NK-92 (cell line): ENCODE data around the gene SGIP1.
"Not testable (repeated sequence)": the region's sequence is repeated elsewhere in the genome, so short reads cannot be mapped to it uniquely, and the experiment has no call there.

Experiments used
- DNase-seq: peaks from one replicate; lab custom pipeline; 2025; ENCODE audit not compliant: unreplicated experiment; lab: John Stamatoyannopoulos, UW

SGIP1 gene

GRCh38 chr1:66725885-66726665 is 192.1 kb downstream of the SGIP1 start:
- DNase-seq: no peak

DNA sequence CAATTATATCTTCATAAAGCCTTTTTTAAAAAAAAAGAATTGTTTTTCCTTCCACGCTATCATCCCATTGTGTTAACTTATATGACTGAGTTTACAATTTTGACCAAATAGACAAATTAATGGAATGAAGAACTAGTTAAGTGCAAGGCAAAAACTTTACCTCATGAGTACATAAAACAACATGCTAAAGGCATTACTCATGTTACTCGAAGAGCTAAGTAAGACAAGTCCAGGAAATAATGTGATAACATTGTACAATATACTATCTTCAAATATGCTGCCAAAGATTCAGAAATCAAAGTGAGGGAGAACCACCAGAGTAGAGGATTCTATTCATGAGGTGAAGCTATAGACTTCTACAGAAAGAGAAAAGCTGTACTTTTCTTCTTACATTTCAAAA is 194.1 kb downstream of the SGIP1 start:
- DNase-seq: no peak

DNA sequence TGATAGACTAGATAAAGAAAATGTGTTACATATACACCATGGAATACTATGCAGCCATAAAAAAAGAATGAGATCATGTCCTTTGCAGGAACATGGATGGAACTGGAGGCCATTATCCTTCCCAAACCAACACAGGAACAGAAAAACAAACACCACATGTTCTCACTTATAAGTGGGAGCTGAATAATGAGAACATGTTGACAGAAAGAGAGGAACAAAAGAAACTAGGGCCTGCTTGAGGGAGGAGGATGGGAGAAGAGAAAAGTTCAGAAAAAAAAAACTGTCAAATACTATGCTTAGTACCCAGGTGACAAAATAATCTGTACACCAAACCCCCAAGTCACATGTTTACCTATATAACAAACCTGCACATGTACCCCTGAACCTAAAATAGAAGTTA is 194.8 kb downstream of the SGIP1 start:
- DNase-seq: not testable (repeated sequence)

DNA sequence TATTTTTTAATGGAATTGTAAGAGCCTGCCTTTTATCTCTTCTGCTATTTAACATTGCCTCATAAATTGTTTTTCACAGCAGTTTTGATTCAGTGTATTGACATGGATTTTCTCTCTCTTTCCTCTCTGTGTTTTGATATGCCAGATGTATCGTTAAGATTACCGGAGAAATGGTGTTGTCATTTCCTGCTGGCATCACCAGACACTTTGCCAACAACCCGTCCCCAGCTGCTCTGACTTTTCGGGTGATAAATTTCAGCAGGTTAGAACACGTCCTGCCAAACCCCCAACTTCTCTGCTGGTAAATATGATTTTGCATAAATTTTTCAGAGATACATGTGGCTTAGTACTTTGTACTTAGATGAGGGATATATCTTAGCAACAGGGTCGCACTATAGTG is 195.2 kb downstream of the SGIP1 start:
- DNase-seq: no peak

- no peak for DNase-seq
These were observed 195.6 kb downstream of the SGIP1 start for GRCh38 chr1:66729523-66729922.

DNA sequence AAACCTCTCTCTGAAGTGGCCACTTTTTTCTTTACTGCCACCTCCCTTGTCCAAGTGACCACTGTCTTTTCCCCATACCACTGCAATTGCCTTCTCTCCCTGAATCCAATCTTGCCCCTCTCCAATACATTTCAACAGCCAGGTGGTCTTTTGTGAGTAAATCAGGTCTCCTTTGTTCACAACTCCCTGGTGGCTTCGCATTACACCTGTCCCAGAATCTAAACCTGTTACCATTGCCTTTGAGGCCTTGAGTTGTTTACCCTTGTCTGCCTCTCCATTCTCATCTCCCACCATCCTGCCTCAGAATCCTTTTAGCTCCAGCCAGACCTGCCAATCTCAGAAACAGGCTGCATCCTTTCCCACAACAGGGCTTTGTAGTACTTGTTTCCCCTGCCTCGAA is 196.5 kb downstream of the SGIP1 start:
- no peak for DNase-seq

GRCh38 chr1:66731170-66731865 is 197.4 kb downstream of the SGIP1 start:
- no peak for DNase-seq

DNA sequence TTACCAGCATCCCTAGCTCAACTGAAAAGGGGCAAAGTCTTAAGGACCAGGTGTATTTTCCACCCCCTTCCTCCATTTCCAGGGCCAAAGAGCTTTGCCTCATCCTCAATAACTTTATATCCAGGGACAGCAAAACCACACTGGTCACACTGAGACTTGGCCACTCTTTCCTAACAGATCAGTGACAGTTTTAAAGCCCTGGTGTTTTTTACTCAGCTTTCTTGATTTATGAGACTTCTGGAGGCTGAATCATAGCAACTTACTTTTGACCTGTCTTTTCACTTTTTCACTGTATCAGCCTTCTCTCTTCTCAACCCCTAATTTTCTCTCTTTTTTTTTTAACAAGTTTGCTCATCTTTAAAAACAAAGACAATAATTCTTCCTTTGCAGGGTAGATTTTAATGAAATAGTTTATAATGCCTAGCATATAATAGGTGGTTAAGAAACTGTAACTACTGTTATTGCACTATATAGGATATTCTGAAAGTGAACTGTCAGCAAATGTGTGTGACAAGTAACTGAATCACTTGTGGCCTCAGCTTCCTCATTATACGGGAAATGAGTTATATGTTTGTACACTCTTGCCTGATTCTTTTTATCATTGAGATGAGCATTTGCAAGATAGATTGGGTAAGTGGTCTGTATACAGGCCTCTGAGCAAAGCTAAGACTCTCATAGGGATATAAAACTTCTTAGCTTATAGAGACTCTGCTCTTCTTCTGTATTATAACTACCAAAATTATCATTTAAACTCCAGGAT is 198.6 kb downstream of the SGIP1 start:
- DNase-seq: no peak

DNA sequence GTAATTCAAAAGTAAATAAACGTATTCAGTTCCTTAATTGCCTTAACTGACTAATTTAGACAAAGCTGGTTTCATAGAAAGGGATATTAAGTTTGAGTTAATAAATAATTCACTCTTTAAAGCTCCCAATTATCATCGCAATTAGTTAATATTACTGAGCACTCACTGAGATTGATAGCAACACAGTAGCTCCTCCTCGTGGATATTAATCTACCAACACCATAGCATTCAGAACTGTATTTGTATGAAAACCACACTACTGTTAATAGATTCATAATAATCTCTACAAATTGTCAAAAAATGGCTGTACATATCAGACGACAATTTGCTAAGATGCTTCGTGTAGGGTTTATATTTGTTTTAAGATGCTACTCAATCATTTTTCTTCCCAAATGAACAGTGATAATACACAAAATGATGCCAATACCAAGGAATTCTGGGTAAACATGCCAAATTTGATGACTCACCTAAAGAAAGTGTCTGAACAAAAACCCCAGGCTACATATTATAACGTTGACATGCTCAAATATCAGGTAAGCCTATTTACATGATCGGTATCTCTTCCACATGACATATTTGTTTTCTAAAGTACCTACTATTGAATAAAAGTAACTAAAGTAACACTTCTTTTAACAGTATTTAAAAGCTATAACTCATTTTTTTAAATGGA is 199.5 kb downstream of the SGIP1 start:
- no peak for DNase-seq

GRCh38 chr1:66734531-66734930 is 200.6 kb downstream of the SGIP1 start:
- not testable (repeated sequence) for DNase-seq

- no peak for DNase-seq
These were observed 203.9 kb downstream of the SGIP1 start for GRCh38 chr1:66737836-66738235.

- DNase-seq: no peak
These were observed 205.6 kb downstream of the SGIP1 start for GRCh38 chr1:66739401-66740157.

- DNase-seq: no peak
These were observed 211.5 kb downstream of the SGIP1 start for GRCh38 chr1:66745451-66745850.

DNA sequence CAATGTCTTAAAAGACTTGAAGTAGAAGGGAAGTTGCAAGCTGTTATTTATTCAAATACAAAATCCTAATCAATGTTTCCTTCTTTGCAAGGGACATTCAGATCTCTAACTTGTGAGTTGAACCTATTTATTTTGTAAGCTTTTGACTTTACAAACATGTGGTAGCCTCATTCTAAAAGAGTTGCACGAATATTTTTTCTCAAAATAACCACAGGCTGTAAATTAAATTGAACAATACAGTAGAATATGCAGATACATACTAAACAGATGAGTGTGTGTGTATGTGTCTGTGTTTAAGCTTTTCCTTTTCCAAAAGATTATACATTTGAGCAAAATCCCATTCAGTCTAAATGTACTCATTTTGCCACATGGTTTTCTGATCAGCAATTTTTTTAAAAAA is 213.5 kb downstream of the SGIP1 start:
- DNase-seq: no peak

- no peak for DNase-seq
These were observed 216.6 kb downstream of the SGIP1 start for GRCh38 chr1:66750577-66750976.

GRCh38 chr1:66751160-66751559 is 217.2 kb downstream of the SGIP1 start:
- DNase-seq: no peak

DNA sequence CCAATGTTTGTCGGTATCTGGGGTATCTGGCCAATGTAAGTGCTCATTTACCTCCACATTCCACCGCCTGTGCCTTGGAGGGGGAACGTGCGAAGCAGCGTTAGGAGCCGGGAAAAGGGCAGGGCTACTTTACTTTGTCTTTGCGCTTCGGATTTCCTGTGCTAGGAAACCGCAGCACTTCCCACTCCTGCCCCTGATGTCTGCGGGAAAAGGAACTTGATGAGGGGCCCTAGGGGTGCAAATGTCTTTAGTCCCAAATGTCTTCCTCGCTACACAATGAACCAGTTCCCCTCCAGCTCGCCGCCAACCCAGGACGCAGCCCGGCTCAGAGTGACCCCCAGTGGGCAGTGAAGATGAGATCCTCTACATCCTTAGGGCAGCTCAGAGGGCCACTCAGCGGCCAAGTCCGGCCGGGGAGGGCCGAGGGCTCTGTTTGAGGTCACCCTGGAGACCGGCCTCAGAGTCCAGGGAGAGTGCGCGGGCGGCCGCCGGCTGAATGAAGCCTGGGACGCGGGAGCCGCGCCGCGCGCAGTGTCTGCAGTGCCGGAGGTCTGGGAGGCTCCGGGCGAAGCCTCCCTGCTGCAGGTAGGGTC is 218.1 kb downstream of the SGIP1 start, which contains the start of gene DYNLT5:
DYNLT5 (plus strand) TSS at position 460 of the 593 bp plus-strand sequence. CDS start 2,200 bp downstream, outside the sequence.
- no peak for DNase-seq

DNA sequence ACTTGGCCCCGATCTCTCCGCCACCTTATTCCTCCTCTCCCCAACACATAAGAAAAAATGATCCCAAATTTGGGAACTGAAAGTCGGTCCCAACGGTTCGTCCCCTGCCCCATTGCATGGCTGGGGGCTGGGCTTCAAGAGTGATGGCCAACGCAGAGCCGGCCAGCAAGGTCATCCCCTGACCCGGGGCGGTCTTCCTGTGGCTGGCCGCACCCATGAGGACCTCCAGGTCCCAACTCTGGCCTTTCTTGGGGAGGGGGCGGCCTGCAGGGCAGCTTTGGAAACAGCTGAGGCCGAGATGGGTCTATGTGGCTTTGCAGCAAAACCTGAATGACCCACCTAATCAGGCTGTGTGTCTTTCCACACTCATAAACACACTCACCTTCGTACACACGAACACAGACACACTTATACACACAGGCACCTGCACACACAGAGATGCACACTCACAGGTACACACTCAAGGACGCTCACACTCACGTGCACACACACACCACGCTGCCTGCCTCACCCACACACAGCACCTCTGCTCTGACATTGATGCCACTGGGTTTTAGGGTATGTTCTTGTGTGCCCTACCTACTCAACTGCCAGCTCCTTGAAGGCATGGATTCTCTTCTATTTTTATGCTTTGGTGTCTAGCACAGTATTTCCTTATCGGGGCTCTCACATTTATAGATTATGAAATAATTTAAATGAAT is 218.9 kb downstream of the SGIP1 start:
- no peak for DNase-seq

DNA sequence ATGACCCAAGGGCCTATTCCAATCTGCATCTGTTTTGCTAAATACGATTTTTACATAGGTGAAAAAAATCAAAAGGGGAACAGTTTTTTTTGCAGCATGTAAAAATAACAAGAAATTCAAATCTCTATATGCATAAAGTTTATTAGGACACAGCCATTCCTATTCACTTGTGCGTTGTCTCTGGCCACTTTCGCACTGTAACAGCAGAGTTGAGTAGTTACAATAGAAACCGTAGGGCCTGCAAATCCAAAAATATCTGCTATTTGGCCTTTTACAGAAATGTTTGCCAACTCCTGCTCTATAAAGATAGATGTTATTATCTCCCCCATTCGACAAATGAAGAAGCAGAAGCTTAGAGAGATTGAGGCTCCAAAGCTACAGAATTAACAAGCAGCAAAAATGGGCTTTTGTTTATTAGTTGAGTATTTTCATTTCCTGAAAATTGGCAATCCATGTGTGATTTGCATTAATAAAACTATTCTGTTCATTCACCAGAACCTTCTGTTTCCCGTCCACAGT is 223.8 kb downstream of the SGIP1 start:
- DNase-seq: no peak
